ENCODE results near the gene HERC3.

HERC3 gene

DNA sequence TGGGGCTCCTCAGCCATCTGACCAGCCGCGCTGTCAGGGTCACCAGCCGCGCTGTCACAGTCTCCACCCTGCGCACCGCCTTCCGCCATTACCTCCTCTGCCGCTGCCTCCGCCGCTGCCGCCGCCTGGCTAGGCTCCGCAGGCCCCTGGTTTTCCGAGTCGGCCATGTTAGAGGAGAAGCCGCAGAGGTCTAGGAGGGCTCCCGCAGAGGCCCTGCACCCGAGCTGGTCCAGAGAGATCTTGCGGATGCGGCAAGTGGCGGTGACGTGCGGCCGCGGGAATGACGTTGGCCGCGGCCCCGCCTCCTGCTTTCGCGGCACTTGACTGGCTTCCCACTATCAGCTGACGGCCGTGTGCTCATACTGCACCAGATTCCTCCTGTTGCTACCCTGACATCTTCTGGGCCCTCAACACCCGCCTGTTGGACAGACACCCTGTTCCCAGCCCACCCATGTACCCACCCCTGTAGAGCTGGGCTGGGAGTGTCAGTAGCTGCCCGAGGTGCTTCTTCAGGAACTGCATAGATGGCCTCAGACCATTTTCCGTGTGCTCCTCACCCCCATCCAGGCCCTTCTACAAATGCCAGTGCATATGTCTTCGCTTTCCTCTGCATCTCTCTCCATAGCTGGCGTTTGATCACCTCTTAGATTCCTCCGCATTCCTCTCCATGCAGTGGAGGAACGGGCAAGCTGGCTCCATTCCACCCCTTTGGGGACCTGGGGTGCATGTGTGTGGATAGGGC lies 105.5 kb downstream of the HERC3 start, which contains the start of gene NAP1L5:
Gene NAP1L5, minus strand, starts transcription at position 242 of the 742 bp plus-strand sequence. Its CDS starts 75 bp downstream, at position 167.
- Mint-ChIP-seq H3K27ac (peak within 1 kb of the TSS; percentile 88), H3K4me1 (peaks cover 14% of the 10 kb centered on the region), H3K9me3 (no peaks in the 10 kb centered on the region), H3K36me3 (peaks cover 15% of the 10 kb centered on the region), H3K27me3 (no peaks in the 10 kb centered on the region), H3K4me3 (peak within 1 kb of the TSS; percentile 81)
- CTCF ChIA-PET = interaction anchor here (0.6 kb wide), 1 partner anchor 158 kb away, joined by 3 read pairs; no protein-coding TSS in a partner anchor
- DNase-seq = peak; percentile 76

DNA sequence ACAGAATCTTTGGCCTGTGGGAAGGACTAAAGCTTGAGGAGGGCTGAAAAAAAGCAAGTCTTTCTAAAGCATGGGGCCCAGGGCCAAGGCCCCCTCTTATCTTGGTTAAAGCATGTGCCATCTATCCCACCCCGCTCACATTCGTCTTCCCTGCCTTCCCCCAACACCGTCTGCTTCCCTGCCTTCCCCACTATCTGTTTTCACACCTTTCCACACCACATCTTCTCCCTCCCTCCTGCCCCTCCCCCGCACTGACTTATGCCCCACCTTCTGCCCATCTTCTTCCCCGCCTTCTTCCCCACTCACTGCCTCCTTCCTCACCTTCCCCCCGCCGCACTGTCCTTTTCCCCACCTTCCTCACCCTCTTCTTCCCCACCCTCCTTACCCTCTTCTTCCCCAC lies 106.2 kb downstream of the HERC3 start:
- H3K27me3 Mint-ChIP-seq = no peaks in the 10 kb centered on the region
- no peak overlapping the region for H3K27ac Mint-ChIP-seq
- H3K4me3 Mint-ChIP-seq = peak overlapping the region; percentile 81
- CTCF ChIA-PET = no interaction called here
- peaks cover 14% of the 10 kb centered on the region for H3K4me1 Mint-ChIP-seq
- no peaks in the 10 kb centered on the region for H3K9me3 Mint-ChIP-seq
- H3K36me3 Mint-ChIP-seq = peaks cover 19% of the 10 kb centered on the region
- DNase-seq = no peak

DNA sequence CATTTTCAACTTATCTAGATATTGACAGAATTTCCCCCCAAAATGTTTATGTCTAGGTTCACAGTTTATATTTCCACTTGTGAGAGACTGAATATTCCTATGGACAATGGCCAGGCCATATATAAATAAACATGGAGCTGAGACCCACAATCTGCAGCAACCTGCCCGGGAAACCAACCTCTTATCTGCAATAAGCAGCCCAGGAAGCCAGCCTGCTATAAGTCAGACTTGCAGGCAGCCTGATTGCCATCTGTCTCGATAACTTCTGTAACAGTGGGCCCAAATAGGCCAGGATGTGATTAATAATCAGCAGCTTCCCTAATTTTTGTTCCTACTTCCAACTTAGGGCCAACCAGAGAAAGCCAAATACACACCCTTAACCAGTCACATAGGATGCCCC lies 110.5 kb downstream of the HERC3 start:
- Mint-ChIP-seq H3K27ac (no peak overlapping the region), H3K36me3 (peaks cover 31% of the 10 kb centered on the region)
- CTCF ChIA-PET = interaction anchor here (1.0 kb wide), 1 partner anchor 9 kb away, joined by 3 read pairs; no protein-coding TSS in a partner anchor

DNA sequence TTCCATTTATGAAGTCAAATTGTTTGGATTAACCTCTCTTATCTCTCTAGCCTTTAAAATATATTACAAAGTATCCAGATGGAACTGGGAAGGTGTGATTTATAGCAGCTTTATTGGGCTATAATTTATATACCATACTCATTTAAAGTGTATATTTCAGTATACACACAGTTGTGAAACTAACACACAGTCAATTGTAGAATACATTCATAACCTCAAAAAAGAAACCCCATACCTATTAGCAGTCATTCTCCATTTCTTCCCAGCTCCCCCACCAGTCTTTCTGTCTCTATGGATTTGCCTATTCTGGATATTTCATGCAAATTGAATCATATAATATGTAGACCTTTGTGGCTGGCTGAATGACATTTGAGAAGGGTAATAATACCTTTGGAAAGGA lies 112.9 kb downstream of the HERC3 start:
- H3K27me3 Mint-ChIP-seq = no peaks in the 10 kb centered on the region
- H3K4me1 Mint-ChIP-seq = no peaks in the 10 kb centered on the region
- CTCF ChIA-PET = no interaction called here

More for the DNA sequence above, 110.5 kb downstream of the HERC3 start:
- H3K9me3 Mint-ChIP-seq = no peaks in the 10 kb centered on the region
- no peaks in the 10 kb centered on the region for H3K27me3 Mint-ChIP-seq
- no peak overlapping the region for H3K4me3 Mint-ChIP-seq
- no peak for DNase-seq
- peaks cover 6% of the 10 kb centered on the region for H3K4me1 Mint-ChIP-seq

DNA sequence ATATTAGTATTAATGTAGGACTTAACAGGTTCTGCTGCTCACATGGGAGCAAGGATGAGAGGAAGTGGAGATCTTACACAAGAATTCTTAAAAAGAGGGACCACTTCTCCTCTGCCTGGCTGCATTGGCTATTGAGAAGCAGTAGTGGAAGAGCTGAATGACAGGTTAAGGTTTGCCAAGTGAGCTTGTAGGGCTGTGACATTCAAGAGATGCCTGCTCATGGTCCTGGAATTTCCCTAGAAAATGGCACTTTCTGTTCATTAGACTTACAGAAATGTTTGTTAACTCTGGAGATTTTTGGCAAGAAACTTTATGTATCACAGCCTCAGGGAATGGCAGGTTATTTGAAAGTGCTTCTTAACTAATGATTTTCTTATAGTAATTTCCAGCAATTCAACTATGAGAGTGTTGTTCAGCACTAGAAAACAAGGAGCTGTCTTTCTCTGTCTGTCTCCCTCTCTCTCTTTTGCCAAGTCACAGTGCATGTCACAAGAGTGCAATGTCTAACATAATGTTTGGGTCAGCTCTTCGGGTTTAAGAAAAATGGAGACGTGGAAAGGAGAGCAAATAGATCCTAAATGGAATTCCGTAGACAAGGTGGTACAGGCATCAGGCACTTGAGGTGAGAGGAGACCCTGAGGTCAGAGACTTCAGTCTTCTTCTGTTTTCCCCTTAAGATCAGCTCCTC lies 113.7 kb downstream of the HERC3 start:
- Mint-ChIP-seq H3K9me3 (no peaks in the 10 kb centered on the region), H3K4me1 (no peaks in the 10 kb centered on the region), H3K36me3 (peaks cover 42% of the 10 kb centered on the region), H3K4me3 (no peak overlapping the region), H3K27ac (no peak overlapping the region), H3K27me3 (no peaks in the 10 kb centered on the region)
- DNase-seq = no peak
- CTCF ChIA-PET = interaction anchor here (0.6 to 0.7 kb wide), 2 partner anchors 28 to 337 kb away, joined by 3 read pairs; no protein-coding TSS in a partner anchor

More for the DNA sequence above, 112.9 kb downstream of the HERC3 start:
- H3K36me3 Mint-ChIP-seq = peaks cover 40% of the 10 kb centered on the region
- no peak for DNase-seq
- H3K4me3 Mint-ChIP-seq = no peak overlapping the region
- no peaks in the 10 kb centered on the region for H3K9me3 Mint-ChIP-seq
- H3K27ac Mint-ChIP-seq = no peak overlapping the region

DNA sequence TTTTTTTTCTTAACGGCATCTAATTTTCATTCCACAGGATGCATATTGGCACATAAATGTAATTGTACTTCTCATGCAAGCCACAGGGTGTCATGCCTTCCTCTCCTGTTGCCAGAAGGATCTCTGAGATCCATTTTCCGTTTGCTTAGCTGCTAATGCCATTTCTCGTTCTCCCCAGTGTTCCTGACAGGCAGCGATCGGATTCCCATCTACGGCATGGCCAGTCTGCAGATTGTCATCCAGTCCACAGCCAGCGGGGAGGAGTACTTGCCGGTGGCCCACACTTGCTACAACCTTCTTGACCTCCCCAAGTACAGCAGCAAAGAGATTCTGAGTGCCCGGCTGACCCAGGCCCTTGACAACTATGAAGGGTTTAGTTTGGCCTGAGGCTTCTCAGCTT lies 114.3 kb downstream of the HERC3 start:
- H3K4me3 Mint-ChIP-seq = no peak overlapping the region
- no peaks in the 10 kb centered on the region for H3K27me3 Mint-ChIP-seq
- H3K4me1 Mint-ChIP-seq = no peaks in the 10 kb centered on the region
- H3K9me3 Mint-ChIP-seq = no peaks in the 10 kb centered on the region
- CTCF ChIA-PET = interaction anchor here (0.7 kb wide), 1 partner anchor 337 kb away, joined by 3 read pairs; no protein-coding TSS in a partner anchor
- DNase-seq = no peak
- no peak overlapping the region for H3K27ac Mint-ChIP-seq
- H3K36me3 Mint-ChIP-seq = peaks cover 46% of the 10 kb centered on the region

DNA sequence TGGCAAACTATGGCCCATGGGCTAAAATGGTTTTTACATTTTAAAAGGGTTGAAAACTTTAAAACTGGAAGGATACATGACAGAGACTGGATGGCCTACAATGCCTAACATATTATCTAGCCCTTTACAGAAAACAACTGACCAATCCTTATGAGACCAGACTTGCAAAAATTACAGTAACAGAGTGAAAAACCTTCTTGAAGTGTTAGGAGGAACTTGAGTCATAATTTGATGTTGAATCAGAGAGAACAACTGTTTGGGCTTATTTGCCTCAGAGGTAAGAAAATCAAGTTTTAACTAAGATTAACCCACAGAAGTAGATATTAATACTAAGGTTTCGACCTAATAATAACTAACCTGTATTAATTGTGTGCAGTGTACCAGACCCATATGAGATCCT lies 117.7 kb downstream of the HERC3 start:
- CTCF ChIA-PET = no interaction called here
- Mint-ChIP-seq H3K9me3 (peaks cover 5% of the 10 kb centered on the region), H3K36me3 (peaks cover 64% of the 10 kb centered on the region), H3K27me3 (no peaks in the 10 kb centered on the region), H3K4me1 (no peaks in the 10 kb centered on the region), H3K27ac (no peak overlapping the region), H3K4me3 (no peak overlapping the region)
- no peak for DNase-seq

DNA sequence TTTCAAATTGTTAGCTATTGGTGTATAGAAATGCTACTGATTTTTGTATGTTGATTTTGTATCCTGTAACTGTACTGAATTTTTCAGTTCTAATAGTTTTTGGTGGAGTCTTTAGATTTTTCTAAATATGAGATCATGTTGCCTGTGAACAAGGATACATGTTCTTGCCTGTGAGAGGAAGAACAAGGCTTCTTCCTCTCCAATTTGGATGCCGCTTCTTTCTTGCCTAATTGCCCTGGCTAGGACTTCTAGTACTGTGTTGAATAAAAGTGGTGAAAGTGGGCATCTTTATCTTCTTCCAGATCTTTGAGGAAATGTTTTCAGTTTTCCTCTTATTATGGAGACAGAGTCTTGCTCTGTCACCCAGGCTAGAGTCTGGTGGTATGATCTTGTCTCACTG lies 121.5 kb downstream of the HERC3 start:
- peaks cover 27% of the 10 kb centered on the region for H3K9me3 Mint-ChIP-seq
- H3K4me1 Mint-ChIP-seq = no peaks in the 10 kb centered on the region
- no peak for DNase-seq
- peaks cover 74% of the 10 kb centered on the region for H3K36me3 Mint-ChIP-seq
- H3K4me3 Mint-ChIP-seq = no peak overlapping the region
- H3K27ac Mint-ChIP-seq = no peak overlapping the region
- no peaks in the 10 kb centered on the region for H3K27me3 Mint-ChIP-seq
- CTCF ChIA-PET = no interaction called here

DNA sequence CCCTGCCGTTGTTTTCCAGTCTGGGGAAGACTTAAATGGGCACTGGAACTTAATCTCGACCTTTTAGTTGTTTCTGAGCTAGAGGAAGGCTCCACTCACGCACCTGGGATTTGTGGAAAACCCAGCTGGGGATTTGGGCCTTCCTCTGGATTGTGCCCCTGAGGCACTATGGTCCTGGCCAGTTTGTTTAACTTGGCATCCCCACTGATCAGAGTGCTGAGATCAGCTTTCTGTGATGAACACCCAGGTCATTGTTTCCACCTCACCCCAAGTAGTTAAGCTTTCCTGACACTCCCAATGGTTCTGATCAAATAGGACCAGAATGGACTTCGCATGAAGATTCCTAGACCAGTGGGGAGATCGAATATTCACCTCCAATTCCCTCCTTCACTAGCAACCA lies 125.8 kb downstream of the HERC3 start:
- Mint-ChIP-seq H3K36me3 (peaks cover 70% of the 10 kb centered on the region), H3K27me3 (no peaks in the 10 kb centered on the region), H3K27ac (no peak overlapping the region), H3K4me1 (no peaks in the 10 kb centered on the region), H3K9me3 (peaks cover 23% of the 10 kb centered on the region), H3K4me3 (no peak overlapping the region)
- CTCF ChIA-PET = no interaction called here
- DNase-seq = no peak

DNA sequence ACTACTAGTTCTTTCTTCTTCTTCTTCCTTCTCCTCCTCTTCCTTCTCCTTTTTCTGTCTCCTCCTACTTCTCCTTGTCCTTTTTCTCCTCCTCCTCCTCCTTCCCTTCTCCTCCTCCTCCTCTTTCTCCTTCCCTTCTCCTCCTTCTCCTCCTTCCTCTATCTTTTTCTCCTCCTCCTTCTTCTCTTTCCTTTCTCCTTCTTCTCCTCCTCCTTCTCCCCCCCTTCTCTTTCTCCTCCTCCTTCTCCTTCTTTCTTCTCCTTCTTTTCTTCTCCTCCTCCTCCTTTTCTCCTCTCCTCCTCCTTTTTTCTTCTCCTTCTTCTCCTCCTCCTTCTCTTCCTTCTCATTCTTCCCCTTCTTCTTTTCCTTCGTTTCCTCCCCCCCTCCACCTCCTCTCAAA lies 127.1 kb downstream of the HERC3 start:
- Mint-ChIP-seq H3K4me3 (no peak overlapping the region), H3K4me1 (no peaks in the 10 kb centered on the region), H3K27ac (peak overlapping the region; percentile 55), H3K36me3 (peaks cover 64% of the 10 kb centered on the region), H3K27me3 (no peaks in the 10 kb centered on the region), H3K9me3 (peaks cover 23% of the 10 kb centered on the region)
- DNase-seq = no peak
- CTCF ChIA-PET = no interaction called here

DNA sequence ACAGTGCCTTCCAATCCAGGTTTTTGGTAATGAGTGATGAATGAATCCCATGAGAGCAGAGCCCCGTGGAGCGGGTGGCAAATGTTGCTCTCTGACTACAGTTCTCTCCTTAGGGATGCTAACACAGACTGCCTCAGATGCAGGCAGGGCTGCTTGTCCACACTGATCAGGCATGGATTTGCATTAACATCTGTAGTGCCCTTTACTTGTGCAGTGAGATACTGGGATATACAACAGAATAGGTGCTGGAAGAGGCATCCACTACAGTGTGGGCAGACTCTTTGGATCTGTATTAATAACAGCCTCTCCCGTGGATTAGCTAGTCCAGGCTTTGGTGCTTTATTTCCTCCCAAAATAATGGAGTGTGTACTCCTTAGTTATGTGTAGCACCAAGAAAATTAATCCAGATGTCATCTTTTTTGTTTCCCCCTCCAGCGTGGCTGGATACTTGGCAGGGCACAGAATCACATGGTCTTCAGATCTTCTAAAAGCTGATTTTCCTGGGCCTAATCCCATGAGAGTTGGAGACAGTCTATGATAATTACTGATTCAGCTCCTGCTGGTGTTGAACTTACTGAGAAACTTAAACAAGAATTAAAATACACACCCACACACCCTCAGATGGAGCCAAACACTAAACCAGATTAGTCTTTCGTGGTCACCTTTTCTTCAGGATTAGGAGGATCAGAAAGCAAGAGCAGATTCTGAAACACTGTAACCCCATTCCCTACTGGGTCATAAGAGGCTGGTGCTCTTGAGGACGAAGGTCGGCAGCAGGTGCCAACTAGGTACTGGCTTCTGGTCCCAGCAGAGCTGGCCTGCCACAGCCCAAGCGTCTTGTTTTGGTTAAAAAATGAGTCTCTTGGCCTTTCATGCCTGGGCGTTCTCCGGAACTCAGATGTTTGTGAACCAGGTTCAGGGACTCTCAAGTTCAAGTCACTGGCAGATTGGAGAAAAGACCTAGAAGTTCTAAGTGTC lies 128.5 kb downstream of the HERC3 start:
- no peak for DNase-seq
- Mint-ChIP-seq H3K4me1 (no peaks in the 10 kb centered on the region), H3K9me3 (peaks cover 21% of the 10 kb centered on the region), H3K27ac (peak overlapping the region; percentile 42), H3K27me3 (no peaks in the 10 kb centered on the region), H3K36me3 (peaks cover 56% of the 10 kb centered on the region), H3K4me3 (no peak overlapping the region)
- CTCF ChIA-PET = no interaction called here

DNA sequence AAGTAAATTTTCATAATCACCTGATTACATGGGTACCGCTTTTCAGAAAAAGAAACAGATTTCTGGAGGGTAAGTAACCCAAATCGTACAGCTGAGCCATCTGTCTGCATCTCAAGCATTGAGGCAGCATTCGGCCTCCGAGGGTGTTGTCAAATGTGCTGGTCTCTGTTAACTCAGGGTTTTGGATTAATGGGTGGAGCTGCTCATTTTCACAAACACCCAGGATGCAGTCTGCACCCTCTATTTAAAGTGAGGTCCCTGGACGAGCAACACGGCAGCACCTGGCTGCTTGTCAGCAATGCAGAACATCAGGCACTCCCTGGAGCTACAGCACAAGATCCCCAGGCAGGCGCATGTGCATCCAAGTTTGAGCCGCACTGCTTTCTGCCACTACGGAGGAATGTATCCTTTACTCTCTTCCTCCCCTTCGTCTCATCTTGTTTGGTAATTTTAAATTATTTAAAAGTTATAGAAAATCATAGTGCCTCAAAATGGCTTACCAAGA lies 130.0 kb downstream of the HERC3 start:
- CTCF ChIA-PET = no interaction called here
- no peaks in the 10 kb centered on the region for H3K27me3 Mint-ChIP-seq
- no peak overlapping the region for H3K27ac Mint-ChIP-seq
- peaks cover 12% of the 10 kb centered on the region for H3K9me3 Mint-ChIP-seq
- H3K4me1 Mint-ChIP-seq = no peaks in the 10 kb centered on the region
- no peak overlapping the region for H3K4me3 Mint-ChIP-seq
- DNase-seq = no peak
- H3K36me3 Mint-ChIP-seq = peaks cover 51% of the 10 kb centered on the region

DNA sequence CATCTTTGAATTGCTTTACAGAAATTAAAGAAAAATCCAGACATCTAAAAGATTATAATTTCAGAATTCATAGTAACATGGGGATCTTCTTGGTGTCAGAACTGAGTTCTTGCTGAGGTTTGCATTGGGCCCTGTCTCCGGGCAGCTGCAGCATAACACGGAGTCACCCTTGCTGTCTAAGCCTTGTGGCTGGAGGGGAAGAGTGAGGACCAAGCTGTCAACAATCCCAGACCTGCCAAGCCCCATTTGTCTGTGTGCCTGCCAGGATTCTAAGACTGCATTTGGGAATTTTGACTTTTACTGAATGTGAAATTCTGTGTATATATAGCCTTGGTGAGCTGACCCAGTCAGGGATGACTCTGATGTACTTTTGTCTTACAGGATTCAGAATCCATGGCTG lies 130.5 kb downstream of the HERC3 start:
- H3K4me1 Mint-ChIP-seq = no peaks in the 10 kb centered on the region
- H3K36me3 Mint-ChIP-seq = peaks cover 50% of the 10 kb centered on the region
- H3K27ac Mint-ChIP-seq = no peak overlapping the region
- CTCF ChIA-PET = no interaction called here
- no peak for DNase-seq
- no peak overlapping the region for H3K4me3 Mint-ChIP-seq
- peaks cover 7% of the 10 kb centered on the region for H3K9me3 Mint-ChIP-seq
- no peaks in the 10 kb centered on the region for H3K27me3 Mint-ChIP-seq

DNA sequence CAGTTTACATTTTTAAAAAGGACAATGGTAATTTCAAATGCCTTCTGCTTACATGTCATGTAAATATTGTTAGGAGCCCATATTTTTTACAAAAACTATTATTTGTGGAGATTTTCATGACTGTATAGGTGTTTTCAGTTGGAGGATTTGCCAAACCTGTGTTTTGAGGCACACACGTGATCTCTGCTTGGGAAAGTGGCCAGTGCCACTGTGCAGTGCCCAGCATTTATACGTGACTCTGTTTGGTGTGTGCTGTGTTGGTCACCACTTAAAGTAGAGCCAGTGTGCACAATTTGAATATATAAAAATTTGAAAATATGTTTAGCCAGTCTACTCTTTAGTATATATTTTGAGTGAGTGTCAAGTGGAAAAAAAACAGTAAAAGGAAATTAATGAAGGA lies 132.1 kb downstream of the HERC3 start:
- no peak overlapping the region for H3K4me3 Mint-ChIP-seq
- DNase-seq = no peak
- no peaks in the 10 kb centered on the region for H3K4me1 Mint-ChIP-seq
- peaks cover 51% of the 10 kb centered on the region for H3K36me3 Mint-ChIP-seq
- H3K27ac Mint-ChIP-seq = no peak overlapping the region
- H3K27me3 Mint-ChIP-seq = no peaks in the 10 kb centered on the region
- CTCF ChIA-PET = no interaction called here
- no peaks in the 10 kb centered on the region for H3K9me3 Mint-ChIP-seq

All from activated naive CD4-positive, alpha-beta T cell treated with anti-CD3 and anti-CD28 coated beads, Interleukin-2, amount 10 ng/mL, durations not matched to agents 7 days and 5 days (primary cell).